Kidney tubule cell (primary cell): ENCODE results near the gene SLC6A5.
"Not testable (repeated sequence)": the region's sequence is repeated elsewhere in the genome, so short reads cannot be mapped to it uniquely, and the experiment has no call there.

ENCODE experiments used
- DNase-seq: peaks from one replicate; pipeline ENCODE4 v3.0.0-alpha.2; 2018; ENCODE audit warnings: low spot score

SLC6A5 gene

GRCh38 chr11:20599221-20600019 lies at the start of gene SLC6A5:
Gene SLC6A5, plus strand, starts transcription at chr11:20599608. Its CDS starts 65 bp downstream, at chr11:20599673.
- peak; percentile 56 for DNase-seq

- no peak for DNase-seq
Observed at GRCh38 chr11:20551096-20551495, 48.3 kb upstream of the SLC6A5 start.

- DNase-seq: no peak
Observed at GRCh38 chr11:20555783-20556182, 43.6 kb upstream of the SLC6A5 start.

GRCh38 chr11:20556396-20556795 lies 43.0 kb upstream of the SLC6A5 start:
- not testable (repeated sequence) for DNase-seq

GRCh38 chr11:20558741-20559140 lies 40.7 kb upstream of the SLC6A5 start:
- no peak for DNase-seq

GRCh38 chr11:20559523-20560300 lies 39.7 kb upstream of the SLC6A5 start:
- DNase-seq: no peak

- no peak for DNase-seq
Observed at GRCh38 chr11:20561915-20562314, 37.5 kb upstream of the SLC6A5 start.

GRCh38 chr11:20563866-20564265 lies 35.5 kb upstream of the SLC6A5 start:
- DNase-seq: no peak

GRCh38 chr11:20564846-20565635 lies 34.4 kb upstream of the SLC6A5 start:
- DNase-seq: no peak

GRCh38 chr11:20566115-20566514 lies 33.3 kb upstream of the SLC6A5 start:
- DNase-seq: not testable (repeated sequence)

- DNase-seq: no peak
Observed at GRCh38 chr11:20566591-20567434, 32.6 kb upstream of the SLC6A5 start.

- not testable (repeated sequence) for DNase-seq
Observed at GRCh38 chr11:20579725-20580124, 19.7 kb upstream of the SLC6A5 start.

GRCh38 chr11:20583201-20583600 lies 16.2 kb upstream of the SLC6A5 start:
- DNase-seq: no peak

GRCh38 chr11:20584093-20584774 lies 15.2 kb upstream of the SLC6A5 start:
- peak; percentile 65 for DNase-seq

GRCh38 chr11:20589796-20590195 lies 9.6 kb upstream of the SLC6A5 start:
- DNase-seq: no peak

- no peak for DNase-seq
Observed at GRCh38 chr11:20590381-20590780, 9.0 kb upstream of the SLC6A5 start.

- DNase-seq: no peak
Observed at GRCh38 chr11:20592741-20593140, 6.7 kb upstream of the SLC6A5 start.

- no peak for DNase-seq
Observed at GRCh38 chr11:20594274-20595061, 4.9 kb upstream of the SLC6A5 start.

GRCh38 chr11:20595101-20595500 lies 4.3 kb upstream of the SLC6A5 start:
- no peak for DNase-seq
